ENCODE measurements around the gene PITPNB.

The PITPNB gene

DNA sequence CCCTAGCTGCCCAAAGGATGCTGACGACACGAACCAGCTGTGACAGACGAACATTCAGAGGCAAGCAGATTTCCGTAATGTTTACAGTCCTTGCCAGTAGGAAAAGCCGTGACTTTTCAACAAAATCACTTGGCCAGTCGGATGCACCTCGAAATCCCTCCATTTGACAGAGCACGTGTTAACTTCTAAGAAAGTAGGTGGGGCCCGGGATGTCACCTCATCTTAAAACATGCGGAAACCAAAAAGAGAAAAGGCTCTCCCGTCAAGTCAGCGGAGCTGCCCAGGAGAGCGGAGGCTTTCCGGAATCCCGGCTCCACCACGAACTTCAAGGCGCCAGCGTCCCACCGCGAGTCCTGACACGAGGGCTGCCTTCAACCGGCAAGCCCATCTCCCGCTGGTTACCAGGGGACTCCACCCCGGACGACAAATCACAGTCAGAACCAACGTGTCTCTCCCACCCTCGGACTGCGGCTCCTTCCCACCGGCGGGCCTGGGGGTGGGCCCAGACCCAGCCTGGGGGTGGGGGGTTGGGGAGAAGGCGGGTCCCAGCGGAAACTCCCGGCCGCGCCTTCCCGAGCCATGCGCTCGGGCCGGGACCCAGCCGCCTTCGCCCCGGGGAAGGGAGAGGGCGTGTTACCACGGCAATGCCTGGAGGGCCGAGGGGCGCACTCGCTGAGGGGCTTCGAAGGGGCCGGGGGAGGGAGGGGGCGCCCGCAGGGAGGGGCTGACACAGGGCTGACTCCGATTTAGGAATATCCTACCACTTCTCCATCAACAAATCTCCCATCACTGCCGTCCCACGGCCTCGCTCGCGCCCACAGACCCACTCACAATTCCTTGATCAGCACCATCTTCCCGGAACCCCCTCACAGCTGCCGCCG lies 475 bp downstream of the PITPNB start:
- DNase-seq, result peak; percentile 37

DNA sequence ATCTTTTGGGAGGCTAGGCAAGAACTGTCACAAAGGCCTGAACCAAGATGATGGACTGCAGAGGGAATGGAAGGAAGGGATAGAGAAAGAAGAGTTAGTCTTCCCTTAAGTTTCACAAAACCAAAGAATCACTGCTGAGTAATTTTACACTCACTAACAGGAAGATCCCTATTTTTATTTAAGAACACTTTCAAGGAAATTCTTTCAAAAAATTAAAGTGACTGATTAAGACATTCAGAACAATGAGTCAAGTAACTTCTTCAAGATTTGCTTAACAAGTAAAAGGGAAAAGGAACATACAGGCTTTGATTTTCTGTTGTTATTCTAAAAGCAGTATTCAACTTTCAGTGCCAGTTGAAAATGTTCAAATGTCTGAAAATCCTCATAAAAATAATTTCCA lies 3.1 kb downstream of the PITPNB start:
- no peak for DNase-seq

DNA sequence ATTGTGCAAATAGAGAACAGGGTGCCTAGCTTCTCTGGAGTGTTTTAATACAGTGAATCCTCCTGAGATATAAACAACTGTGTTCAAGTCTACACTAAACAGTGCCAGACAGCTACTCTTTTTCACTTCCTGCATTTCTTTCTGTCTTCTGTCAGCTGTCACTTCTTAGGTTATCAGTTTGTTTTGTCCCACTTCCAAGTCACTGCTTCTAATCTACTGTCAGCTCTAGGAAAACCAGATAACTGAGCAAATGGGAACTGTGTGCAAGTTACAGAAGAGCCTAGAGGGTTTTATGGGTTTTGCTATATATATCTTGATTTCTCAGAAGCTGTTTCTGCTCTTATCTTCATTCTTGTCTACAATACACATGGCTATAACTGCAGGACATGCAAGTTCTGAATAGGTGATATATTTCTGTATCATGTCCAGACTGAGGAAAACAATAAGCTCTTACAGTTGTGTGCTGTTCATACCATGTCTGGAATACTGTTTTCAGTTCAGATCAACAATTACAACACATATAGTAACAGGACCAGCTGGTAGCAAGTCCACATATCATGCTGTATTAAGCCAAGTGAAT lies 5.8 kb downstream of the PITPNB start:
- DNase-seq, result no peak

DNA sequence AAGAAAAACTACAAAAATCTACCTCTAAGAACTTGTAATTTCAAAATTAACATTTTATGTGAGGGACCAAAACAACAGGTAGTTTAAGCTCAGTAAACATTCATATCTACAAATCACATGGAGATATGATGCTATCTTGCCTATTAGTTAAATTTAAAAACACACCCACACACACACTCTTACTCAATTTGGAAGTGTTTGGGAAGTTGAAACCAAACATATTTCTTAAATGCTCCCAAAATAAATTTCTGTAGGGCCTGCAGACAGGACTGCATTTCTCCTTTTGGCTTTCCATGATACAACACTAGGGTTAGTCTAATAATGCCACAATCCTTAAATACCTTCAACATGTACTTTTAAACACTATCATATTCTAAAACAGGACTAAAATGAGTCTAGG lies 7.0 kb downstream of the PITPNB start:
- no peak for DNase-seq

DNA sequence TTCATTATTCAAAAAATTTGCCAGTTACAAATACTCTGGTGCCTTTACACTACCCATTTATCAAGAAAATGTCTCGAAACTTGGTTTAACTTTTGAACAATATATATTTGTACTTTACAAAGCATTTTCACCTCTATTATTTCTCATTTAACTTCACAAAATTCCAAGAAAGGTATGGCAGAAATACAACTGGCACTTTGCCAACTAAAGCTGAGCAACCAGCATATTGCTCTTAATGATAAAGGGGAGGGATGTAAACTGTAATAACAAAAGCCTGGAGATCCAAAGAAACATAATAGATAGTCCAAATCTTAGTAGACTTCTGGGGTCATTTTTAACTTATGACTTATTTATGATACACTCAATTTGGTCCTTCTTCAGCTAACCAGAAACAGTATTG lies 7.7 kb downstream of the PITPNB start:
- no peak for DNase-seq

DNA sequence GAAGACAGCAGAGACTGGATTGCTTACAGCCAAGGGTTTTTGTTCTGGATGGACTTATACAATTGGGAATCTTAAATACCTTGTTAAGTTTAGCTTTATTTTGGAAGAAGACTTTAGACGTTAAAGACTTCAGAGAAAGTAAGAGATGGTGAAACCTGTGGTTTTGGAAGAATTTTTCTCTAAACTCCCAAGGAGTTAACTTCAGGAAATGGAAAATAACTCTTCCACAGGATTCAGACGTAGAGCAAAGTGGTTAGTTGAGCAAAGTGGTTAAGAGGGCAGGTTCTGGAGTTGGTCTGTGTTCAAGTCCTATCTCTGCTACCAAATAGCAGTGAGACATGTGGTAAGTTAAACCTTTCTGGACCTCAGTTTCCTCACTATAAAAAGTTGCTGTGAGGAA lies 12.8 kb downstream of the PITPNB start:
- DNase-seq, result no peak

DNA sequence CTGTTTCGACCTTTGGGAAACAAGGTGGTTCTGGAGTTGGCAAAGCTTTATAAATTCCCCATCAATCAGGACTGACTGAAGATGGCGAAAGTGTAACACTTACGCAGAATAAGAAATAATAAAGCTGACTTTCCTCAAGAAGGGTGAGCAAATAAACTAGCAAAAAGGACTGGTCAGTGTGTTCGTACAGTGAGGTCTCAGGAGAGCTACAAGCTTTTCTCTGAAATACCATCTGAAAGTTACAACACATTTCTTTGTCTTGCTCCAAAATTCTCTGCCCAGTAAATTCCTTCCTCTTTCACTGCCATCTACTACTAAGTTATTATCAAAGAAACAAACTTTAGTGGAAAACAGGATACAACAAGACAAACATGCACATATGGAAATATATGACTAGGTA lies 13.4 kb downstream of the PITPNB start:
- no peak for DNase-seq

DNA sequence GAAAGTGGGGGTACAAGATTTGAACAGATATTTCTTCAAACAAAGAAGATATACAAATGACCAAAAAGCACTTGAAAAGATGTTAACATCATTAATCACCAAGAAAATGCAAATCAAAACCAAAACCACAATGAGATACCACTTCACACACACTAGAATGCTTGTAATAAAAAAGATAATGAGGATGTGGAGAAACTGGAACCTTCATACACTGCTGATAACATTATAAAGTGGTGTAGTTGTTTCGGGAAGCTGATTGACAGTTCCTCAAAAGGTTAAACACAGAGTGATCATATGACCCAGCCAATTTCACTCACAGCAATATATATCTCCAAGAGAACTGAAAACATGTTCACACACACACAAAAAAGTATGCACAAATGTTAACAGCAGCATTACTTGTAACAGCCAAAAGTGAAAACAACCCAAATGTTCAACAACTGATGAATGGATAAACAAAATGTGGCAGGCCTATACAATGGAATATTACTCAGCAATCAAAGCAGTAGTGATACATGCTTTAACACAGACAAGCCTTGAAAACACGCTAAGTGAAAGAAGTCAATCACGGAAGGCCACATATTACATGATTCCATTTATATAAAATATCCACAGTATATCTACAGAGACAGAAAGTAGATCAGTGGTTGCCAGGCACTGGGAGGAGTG lies 15.1 kb downstream of the PITPNB start:
- DNase-seq, result no peak

DNA sequence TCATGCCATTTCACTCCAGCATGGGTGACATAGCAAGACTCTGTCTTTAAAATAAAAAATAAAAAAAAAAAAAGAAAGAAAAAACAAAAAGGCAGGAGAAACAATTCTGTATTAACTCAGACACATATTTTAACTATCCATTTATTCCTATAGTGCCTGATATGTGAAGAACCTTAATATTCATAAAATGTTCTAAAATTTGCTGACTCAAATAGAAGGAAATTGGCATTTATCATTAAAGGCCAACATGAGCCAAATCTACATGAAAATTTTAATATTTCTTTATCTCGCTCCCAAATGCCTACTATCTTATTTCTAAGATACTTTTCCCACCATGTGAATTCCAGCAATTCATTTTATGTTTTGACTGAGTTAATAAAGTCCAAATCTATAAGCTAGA lies 18.9 kb downstream of the PITPNB start:
- no peak for DNase-seq

DNA sequence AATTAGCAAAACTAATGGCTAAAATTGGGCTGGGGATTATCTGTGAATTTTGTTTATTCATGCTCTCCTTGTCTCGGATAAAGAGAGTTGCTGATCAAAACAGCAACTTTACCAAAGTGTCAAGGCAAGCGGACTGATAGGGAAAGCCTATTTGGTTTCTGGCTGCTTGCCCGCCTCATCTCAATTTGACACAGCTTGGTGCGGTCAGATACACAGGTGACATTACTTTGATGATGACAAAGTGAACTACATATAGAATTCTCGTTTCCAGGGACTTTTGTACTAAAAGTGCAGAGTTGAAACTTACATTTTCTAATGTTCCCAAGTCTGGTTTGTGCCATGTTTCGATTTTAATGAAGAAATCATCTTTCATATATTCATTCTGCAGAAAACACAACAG lies 22.8 kb downstream of the PITPNB start:
- DNase-seq, result no peak

DNA sequence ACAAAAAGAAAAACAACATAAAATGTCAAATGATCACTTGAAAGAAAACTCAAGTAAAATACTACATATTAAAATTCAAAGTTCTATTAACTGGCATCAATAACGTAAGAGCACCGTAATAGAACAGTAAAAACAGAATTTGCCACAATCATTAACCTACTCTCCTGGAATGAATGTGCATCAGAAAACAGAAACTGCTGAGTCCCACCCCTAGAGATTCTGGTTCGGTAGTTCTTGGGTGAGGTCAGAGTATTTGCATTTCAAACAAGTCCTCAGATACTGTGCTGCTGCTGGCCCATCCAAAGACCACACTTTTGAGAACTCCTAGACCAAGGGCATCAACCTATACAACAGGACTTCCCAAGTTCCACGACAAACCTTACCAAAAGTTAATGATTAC lies 23.5 kb downstream of the PITPNB start:
- DNase-seq, result no peak

DNA sequence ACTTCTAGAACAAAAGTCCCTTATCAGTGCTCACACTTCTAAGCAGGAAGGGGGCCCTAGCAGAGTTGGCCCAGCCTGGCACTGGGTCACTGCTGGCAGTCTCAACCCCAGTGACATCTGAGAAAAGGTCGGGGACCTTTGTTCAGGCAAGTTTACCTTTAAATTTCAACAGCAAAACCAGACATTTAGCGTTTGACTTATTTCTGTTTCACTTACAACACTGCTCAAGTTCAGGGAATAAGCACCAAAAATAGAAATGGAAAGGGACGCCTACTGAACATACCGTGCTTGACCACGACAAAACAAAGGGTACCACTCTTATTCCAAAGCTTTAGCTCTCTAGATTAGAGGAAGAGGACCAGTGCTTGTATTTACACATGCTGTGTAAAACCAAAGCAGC lies 26.2 kb downstream of the PITPNB start:
- no peak for DNase-seq

DNA sequence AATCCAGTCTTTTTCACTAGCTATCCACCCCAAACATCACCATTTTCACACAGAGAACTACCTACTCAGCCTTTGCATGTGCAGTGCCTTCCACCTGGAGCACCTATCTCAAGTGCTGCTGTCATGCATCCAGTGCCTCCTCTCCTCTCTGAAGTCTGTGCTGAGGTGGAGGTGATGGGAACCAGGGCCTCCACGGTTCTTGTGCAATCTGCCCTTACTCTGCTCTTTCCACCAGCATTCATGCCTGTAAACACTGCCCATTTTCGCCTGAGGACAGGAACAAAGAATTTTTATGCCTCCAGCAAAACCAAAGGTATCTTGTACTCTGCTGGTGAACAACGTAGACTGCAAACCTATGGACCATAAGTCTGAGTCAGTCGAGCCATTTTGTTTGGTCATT lies 27.0 kb downstream of the PITPNB start:
- no peak for DNase-seq

DNA sequence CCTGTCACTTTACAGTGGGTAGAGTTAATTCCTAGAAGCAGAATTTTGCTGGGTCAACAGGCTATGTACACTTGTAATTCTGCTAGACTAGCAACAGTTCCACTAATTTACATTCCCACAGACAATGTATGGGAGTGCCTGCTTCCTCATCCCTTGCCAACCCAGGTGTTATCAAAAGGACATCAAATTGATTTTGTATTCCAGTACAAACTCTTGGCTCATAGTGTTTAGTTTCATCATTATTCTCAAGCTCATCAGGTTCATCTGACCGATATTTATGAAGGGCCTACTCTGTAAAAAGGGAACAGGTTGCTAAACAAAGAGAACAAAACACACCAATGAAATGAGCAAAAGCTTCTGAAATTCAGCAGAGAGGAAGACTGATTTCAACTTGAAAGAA lies 30.7 kb downstream of the PITPNB start:
- DNase-seq, result no peak

DNA sequence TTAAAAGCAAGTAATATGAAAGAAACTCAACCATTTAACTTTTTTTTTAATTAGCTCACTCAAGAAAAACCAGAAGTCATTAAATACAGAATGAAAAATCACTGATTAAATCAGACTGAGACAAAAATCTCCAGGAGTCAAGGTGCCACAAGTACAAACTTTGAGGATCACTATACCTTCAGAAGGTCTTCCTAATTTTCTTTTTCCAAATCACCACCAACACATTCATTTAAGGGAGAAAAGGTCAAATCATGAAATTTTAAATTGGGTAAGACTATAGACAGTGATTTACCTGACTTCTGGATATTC lies 32.3 kb downstream of the PITPNB start:
- no peak for DNase-seq

DNA sequence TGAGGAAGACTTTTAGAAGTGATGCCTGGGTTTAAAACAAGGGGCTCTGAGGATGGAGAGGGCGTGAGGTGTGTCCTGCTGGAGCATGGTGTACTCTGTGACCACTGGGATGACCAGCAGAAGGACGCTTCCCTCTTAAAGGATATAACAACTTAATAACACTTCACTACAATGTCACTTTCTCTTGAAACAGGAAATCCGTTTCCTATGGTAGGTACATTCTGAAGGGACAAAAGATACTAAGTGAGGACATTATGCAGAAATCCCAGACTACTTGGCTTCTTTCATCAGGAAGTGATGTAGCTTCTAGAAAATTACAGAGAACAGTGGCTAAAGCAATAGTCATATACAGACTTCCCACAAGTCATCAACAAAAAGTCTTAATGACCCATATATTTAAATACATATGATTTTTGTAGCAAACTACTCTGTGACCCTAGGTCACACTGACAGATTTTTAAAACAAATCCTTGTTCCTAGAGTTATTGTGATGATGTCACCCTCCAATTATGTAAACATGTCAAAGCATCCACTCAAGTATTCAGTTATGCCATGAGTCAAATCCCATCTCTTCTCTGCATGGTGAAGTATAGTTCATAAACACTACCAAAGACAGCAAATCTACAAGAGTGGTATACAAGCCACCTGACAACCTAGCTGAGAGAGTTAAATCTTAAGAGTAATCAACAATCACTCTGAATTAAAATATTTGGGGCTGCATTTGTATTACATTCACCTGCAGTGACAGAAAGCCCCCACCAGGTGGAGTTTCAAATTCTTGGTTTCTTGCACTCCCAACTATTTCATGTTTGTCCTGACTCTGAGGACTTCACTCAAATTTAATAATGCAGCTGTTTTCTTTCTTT lies 32.8 kb downstream of the PITPNB start:
- DNase-seq, result peak; percentile 24

DNA sequence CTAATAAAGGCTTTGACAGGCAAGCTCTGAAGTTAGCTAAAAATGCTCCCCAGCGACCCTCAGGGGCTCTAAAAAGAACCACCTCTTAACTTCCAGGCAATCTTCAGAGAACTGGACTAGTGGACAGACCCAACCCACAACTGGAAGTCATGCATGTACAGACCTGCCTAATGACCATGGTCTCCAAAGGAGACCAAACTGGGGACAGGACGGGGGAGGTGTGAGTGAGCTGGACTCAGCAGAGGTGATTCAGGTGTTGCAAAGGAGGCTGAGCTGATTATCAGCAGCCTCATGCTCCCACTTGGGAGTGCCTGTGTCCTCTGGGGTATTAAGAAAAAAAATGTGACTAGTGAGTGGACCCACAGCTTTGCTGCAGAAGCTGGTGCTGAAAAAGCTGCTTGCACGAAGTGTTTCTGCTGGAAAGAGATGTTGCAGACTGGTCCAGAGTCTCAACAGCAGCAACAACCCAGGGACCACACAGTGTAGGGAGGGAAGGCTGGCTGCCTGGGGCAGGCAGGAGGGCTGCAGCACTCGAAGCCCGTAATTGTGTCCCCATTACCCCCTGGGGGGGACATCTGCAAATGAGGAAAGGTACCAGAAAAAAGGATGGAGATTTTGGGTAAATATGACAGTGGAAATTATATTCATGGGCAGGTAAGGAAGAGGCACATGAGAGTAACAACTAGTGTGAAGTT lies 35.3 kb downstream of the PITPNB start:
- DNase-seq, result no peak

DNA sequence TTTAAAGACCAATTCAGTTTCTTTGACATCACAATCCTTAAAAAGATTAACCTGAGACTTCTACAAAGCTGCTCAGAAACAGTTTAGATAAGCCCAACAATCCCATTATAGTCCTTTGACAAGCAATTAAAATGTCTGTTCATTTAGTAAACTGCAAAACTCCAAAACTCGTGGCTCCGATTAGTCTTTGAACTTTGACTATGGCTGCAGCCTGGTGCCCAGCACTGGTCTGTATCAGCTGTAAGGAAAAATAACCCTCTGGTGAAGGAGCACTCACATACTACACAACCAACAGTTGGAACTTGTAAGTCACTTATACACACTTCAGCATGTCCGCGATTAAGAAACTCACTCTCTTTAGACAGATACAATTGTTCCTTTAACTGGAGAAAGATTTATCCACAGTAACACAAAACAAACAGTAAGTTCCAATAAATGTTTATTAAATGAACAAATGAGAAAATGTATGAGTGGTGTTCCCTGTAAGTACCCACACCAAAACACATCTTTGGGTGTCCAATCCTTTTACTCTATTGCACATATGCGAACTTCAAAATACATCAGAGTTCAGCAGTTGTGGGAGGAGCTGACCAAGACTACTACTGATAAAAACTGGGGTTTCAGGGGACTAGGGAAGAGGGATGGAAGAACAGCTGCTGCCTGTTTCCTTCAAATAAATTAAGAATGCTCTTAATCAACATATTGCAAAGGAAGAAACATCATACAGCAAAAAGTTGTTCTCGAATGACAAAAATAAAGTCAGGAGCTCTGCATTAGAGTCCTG lies 36.4 kb downstream of the PITPNB start:
- no peak for DNase-seq

DNA sequence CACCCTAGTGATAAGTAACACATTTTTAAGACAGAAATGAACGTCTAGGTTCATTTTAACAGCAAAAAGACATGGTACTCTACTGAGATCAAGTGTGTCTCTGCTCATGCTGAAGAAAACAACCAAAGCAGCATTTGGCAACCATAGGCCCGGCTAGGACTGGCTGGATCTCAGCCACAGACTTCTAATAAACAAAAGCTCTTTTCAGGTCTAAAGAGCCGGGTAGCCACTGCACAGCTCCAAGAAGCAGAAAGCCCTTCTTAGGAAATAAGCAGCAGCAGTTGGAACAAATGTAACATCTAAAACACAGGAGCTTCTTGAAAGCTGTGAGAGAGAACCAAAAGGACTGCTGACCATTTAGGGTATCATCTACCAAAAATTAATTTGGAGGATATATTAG lies 37.6 kb downstream of the PITPNB start:
- DNase-seq, result no peak

DNA sequence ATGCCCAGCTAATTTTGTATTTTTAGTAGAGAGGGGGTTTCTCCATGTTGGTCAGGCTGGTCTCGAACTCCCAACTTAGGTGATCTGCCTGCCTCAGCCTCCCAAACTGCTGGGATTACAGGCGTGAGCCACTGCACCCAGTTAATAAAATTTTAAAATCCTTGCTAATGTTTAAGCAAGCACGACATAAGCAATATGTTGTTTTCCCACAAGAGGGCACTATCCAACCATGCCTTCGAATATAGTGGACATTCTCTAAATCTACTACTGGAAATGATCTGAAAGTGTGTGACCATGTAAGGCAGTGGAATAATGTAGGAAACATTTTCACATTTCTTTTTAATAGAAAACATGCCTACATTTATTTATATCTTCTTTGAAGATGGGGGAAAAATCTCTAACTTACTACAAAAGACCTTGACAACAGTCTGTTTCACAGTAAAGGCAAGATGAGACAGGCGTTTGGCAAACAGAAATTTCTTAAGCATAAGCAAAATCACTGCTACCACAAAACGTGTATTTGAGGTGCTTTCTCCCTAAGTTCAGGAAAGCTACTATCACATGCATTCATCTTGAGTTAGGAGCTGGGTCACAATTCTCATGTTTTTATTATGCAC lies 38.2 kb downstream of the PITPNB start:
- DNase-seq, result no peak

DNA sequence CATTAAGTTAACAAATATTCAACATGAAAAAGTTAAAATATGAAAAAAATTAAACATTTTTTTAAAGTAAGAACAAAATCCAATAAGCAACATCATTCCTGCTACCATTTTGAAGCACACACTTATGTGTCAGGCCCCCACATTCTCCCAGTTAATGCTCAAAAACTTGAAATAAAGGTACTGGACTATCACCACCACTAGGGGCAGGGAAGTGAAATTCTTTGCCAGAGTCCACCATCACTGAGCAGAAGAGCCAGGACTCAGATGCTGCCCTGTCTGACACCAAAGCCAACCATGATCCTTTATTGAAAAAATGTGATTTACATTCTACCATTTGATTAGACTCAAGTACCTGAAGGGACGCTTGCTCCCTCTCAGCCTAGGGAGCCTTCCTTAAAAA lies 39.1 kb downstream of the PITPNB start:
- no peak for DNase-seq

DNA sequence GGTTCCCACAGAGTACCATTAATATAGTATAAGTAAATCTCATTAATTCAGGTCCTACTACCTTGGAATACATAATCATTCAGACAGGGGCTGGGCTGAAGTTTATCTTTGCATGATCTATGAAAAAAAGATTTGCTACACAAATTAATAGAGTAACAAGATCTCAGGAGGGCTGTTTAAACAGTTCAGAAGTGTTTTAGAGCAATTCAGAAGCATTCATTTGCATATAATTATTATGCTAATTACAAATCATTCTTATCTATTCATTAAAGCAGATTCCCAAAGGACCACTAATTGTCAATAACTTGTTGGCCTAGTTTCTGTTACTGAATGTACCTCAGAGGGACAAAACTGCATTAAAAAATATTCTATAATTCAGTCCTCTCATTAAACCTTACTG lies 40.5 kb downstream of the PITPNB start:
- DNase-seq, result no peak

Data from CD4-positive, alpha-beta T cell treated with Interleukin-15 for 1 hour (primary cell).